Endometrial microvascular endothelial cells (primary cell): Measurements from ENCODE around the gene PHF12. TPM values are rescaled to one million over a fixed set of nuclear protein-coding genes. Genes with fewer than 3 reads are reported as not detected.

Experiments
- in situ Hi-C: cut with HindIII; loops from 2 replicates; pipeline ENCODE4 v1.10.0; 2017; ENCODE audit warnings: low sequenced_read_pairs, low pct_unique_long_range_greater_than_20kb; ENCODE audit errors: inconsistent ontology term
- total RNA-seq: library from RNA; depleted of rRNA; stranded (reverse); fragments of >200 nt; gene quantifications from one replicate; pipeline ENCODE4 v1.2.3, GENCODE V29; 2015; ENCODE audit errors: inconsistent ontology term

Gene PHF12
- total RNA-seq, 1 donor from 2014 or later, result 14.4 TPM

DNA sequence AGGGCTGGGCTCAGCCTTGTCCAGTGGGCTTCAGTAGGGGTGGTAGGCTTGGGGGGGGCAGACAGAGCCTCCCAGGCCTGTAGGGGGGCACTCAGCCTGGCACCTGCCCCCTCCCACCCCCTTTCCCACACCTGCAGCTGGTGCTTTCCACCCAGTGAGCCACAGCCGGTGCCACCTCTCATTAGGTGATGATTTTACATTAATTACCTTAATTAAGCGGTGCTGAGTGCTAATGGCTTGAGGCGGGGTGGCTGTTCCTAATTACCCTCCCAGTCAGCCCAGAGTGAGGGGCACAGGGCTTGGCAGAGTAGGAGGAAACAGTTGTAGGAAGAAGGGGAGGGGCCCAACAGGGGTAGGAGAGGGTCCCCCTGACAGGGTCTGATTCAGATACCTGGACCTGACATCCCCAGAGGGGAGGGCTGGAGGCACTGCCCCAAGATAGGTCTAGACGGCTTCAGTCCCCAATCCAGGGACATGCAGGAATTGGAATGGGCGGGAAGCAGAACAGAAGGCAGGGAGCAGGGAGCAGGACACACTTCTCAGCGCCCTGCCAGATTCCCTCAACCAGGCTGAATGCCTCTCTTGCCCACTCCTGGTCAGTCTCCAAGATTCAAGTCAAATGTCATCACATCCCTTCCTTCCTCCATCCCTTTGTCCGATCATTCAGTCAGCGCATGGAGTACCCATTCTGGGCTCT lies 26.5 kb upstream of the PHF12 start:
- in situ Hi-C loops, result no loop called here

DNA sequence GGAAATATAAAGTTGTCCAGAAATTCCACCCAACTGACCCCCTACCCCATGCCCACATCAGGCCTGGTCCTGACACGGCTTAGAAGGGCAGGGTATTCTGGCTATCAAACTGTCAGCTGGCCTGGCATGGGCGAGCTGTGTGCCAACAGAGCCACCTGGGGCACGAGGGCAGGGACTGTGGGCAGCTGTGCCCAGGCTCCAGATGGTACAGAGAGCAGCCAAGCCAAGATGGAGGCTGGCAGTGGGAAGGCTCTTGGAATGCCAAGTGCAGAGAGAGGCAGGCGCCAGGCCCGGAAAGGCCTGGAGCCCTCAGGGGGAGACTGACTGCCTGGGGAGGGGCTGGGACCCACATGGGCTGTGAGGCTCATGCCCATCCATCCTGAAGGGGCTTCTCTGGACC lies 24.3 kb upstream of the PHF12 start:
- in situ Hi-C loops, result no loop called here

DNA sequence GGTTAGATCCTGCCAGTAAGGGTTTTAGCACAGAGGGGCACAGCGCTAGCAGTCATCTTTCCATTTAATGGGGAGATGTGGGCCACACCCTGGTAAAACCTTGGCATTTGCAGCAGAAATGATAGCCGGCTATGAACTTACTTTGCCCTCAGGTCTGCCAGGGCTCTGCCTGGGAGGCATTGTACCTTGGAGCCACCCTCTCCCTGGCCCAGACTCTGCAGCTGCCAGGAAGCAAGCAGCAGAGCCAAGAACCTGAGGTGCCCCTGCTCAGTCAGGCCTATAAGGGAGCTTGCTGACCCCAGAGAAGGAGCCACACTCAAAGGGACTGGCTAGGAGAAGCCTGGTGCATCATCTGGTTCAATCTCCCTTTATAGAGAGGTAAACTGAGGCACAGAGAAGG lies 23.7 kb upstream of the PHF12 start:
- in situ Hi-C loops, result no loop called here

GRCh38 chr17:28974451-28974850 lies 23.1 kb upstream of the PHF12 start:
- in situ Hi-C loops, result no loop called here

DNA sequence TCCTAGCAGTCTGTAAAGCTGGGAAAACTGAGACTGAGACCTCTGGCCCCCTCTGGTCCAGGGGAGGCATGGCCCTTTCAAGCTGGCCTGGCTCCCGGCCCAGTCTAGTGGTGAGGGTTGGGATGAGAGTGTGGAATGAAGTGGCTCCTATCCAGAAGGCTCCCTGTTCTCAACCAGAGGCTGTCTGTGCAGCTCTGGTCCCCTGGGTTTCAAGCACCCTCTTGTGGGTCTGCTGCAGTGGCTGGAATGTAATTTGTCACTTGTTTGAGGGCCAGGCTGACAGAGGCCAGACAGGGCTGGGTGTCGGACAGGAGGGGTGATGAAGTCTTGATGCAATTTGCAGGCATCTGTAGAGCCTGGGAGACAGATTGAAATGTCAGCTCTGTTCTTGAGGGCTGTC lies 22.1 kb upstream of the PHF12 start:
- in situ Hi-C loops, result no loop called here

GRCh38 chr17:28972437-28972836 lies 21.1 kb upstream of the PHF12 start:
- in situ Hi-C loops, result no loop called here

DNA sequence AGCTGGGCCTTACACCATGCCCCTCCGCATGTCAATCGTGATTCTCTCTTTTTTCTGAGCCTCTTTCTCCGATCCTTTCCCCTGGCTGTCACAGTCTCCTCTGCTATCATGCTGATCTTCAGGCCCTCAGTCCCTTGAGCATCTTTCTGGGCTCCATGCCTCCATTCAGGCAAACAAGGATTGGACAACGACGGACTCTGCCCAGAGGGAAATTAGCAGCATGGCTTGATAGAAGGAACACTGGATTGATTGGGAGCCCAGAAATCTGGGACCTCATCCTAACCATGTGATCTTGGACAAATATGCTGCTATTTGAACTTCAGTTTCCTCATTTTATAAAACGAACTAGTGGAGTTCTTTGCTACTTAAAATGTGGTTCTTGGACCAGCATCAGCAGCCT lies 19.6 kb upstream of the PHF12 start:
- in situ Hi-C loops, result no loop called here

DNA sequence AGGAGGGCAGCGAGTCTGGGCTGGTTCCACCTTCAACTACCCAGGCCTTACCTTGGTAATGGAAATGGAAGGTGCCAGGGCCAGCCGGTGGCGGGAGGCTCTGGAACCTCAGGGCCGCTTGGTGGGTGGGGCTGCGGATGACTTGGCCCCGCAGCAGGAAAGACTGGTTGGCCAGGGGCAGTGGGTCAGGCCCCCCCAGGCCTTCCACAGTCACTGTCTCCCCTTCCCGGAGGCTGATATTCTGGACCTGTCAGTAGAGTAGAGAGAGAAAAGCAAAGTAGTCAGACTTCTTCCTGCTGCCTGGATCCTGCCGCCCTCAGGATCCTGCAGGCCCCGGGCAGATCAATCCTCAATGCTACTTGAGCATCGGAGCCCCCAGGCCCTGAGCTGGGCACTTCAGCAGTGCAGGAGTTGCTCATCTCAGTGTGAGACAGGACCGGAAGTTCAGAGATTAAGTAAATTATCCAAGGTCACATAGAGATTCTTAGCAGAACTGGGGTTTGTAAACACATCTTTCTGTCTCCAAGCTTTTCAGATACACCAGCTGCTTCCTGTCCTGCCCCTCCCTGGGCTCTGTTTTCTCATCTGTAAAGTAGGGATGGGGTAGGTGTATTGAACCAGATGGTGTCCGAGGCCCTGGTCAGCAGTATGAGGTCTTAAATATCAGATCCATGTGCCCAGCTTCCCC lies 18.5 kb upstream of the PHF12 start:
- in situ Hi-C loops, result no loop called here

GRCh38 chr17:28968914-28969295 lies 17.6 kb upstream of the PHF12 start:
- in situ Hi-C loops, result no loop called here

DNA sequence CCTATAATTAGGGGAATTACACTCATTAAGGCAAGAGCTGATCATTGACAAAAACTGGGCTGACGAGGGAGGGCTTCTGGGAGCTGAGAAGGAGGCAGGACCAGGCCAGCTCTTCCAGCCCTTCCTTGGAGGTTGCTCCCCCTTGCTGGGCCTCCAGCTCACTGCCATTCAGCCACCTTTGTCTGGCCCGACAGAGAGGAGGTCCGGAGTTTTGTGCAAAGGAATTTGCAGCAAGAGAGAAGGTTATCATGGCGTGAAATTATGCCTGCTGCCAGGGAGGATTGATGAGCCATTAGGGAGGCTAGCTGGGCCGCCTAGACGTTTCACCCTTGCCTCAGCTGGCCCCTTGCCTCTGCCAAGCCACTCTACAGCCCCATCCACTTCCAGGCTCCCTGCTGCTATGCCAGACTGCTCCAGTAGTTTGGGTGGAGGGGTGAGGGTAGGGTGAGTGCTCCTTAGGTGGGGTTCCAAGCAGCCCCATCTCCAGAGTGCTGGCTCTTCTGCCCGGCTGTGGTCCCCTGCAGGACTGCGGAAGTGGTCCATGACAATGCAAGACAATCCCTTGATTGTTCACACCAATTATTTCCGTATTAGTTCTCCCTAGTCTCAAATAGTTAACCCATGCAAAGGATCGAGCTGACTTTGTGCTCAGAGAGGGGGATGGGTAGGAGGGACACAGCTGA lies 17.1 kb upstream of the PHF12 start:
- in situ Hi-C loops, result no loop called here

GRCh38 chr17:28967221-28968135 lies 16.2 kb upstream of the PHF12 start:
- in situ Hi-C loops, result no loop called here

GRCh38 chr17:28963841-28964240 lies 12.5 kb upstream of the PHF12 start:
- in situ Hi-C loops, result no loop called here

DNA sequence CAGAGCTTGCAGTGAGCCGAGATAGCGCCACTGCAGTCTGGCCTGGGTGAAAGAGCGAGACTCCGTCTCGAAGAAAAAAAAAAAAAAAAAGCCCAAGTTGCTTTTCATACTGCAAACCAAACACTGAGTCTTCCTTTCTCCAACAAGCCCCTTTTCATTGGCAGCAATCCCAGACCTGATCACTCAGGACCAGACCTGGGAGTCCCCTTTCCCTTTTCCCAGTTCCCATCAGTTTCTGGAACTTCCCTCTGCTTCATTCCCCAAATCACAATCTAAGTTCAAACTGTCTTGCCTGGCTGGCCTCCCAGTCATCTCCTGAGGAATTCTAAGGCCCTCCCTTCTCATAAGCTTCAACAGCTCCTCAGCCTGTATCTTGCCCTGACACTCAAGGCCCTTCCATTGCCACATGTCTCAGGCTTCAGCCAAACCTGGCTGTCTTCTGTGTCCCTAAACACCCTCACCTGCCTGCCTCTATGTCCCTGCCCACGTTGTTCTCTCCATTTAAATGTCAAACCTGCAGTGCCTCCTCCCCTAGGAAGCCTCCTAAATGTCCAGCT lies 11.8 kb upstream of the PHF12 start:
- in situ Hi-C loops, result no loop called here

DNA sequence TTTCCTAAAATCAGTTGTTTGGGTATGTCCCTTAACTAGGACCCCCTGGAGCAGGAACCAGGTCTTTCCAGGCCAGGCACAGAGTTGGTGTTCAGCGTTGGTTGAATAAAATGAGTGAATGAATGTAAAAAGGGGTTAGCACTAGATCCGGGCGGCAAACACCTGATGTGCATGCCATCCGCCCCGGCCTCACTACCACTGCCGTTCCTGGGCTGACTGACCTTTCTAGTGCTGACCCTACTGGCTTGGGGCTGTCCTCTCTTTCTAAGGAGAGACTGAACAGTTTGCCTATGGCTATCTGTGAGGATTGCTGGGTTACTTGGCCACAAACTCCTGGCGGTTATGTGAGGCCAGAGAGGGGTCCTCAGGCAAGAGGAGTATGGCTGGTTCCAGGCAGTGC lies 10.1 kb upstream of the PHF12 start:
- in situ Hi-C loops, result no loop called here

- in situ Hi-C loops, result no loop called here
Measured at GRCh38 chr17:28960256-28961061, 9.1 kb upstream of the PHF12 start.

GRCh38 chr17:28959471-28959871 lies 8.2 kb upstream of the PHF12 start:
- in situ Hi-C loops, result no loop called here

DNA sequence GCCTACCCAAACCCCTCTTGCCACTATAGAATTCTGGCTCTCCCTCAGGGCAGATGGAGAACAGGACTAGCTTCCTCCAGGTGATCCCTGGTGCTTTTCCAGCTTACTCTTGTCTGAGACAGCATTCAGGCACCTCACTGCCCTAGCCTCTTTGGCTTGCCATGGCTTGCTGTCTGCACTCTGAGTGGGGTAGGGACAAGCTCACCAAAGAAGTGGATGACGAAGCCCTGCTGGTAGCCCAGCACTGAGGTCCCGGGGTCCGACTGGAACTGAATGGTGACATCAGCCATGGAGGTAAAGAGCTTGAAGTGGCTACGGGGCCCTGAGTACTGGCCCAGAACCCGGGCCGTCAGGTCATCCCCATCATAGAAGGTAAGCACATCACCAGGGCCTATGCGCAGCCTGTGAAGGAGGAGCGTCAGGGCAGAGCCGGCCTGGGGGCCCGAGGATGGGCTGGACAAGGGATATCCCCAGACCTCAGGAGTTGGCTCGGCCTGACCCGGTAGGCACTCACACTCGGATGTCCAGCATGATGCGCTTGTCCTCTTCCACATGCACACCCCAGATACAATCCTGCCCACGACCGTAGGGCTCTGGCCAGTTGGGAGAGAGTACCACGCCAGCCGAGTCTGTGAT lies 7.6 kb upstream of the PHF12 start:
- in situ Hi-C loops, result no loop called here

DNA sequence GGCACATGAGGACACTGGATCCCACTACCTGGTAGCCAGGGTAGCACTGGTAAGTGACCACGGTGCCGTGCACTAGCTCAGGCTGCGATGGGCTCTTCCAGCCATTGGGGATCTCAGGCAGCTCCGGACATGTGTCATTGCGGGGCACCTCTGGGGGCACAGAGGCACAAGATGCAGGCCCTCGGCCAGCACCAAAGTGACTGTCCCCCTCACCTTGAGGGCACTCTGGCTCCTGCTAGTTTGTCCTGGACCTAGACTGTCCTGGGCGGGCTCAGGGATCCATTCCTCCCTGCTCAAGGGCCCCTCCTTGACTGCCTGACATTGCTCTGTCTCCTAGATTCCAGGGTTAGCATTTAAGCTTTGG lies 6.7 kb upstream of the PHF12 start:
- in situ Hi-C loops, result no loop called here
